CD14-positive monocyte (primary cell): ENCODE results near the gene MTARC2. TPM values are rescaled to one million over a fixed set of nuclear protein-coding genes. Genes with fewer than 3 reads are reported as not detected.

Experiments
- DNase-seq, 3 donors: peaks; one replicate each; pipeline ENCODE4 v3.0.0-alpha.2; 2011 to 2022
- H2AFZ ChIP-seq: 2 replicates; pipeline ENCODE4 v1.6.0; 2012; ENCODE audit warnings: mild to moderate bottlenecking, low read depth, low read length, inconsistent platforms; ENCODE audit not compliant: insufficient read depth, poor library complexity, severe bottlenecking
- H3K27ac ChIP-seq, 2 donors: 1 replicate in 1 of 2; 2 replicates in 1 of 2; pipeline ENCODE4 v1.5.1; 2012 to 2013; ENCODE audit warnings: low read length in 2 of 2, control low read depth in 1 of 2, inconsistent platforms in 1 of 2, low read depth in 1 of 2, mild to moderate bottlenecking in 1 of 2
- H3K27me3 ChIP-seq, 2 donors: one replicate each; pipeline versions ENCODE4 v1.6.0 to v1.6.1; 2011 to 2013; ENCODE audit warnings: low read length in 2 of 2; ENCODE audit not compliant: control insufficient read depth in 2 of 2, insufficient read depth in 2 of 2
- H3K36me3 ChIP-seq, 2 donors: replicated peaks in 1 of 2; 1 replicate in 1 of 2; 2 replicates in 1 of 2; pipeline versions ENCODE4 v1.5.1 to v1.6.1; 2012 to 2013; ENCODE audit warnings: low read length in 2 of 2, control low read depth in 1 of 2, inconsistent platforms in 1 of 2, mild to moderate bottlenecking in 1 of 2; ENCODE audit not compliant: insufficient read depth in 2 of 2, control insufficient read depth in 1 of 2
- H3K4me1 ChIP-seq, 2 donors: 1 replicate in 1 of 2; 2 replicates in 1 of 2; pipeline versions ENCODE4 v1.5.1 to v1.6.1; 2012 to 2013; ENCODE audit warnings: low read length in 2 of 2, control low read depth in 1 of 2, inconsistent platforms in 1 of 2, mild to moderate bottlenecking in 1 of 2, moderate library complexity in 1 of 2; ENCODE audit not compliant: insufficient read depth in 2 of 2, control insufficient read depth in 1 of 2
- H3K4me2 ChIP-seq: replicated peaks from 2 replicates; pipeline ENCODE3; 2012; ENCODE audit warnings: low read length, moderate library complexity, mild to moderate bottlenecking; ENCODE audit not compliant: poor library complexity, severe bottlenecking; ENCODE audit errors: extremely low read depth
- H3K4me3 ChIP-seq, 3 experiments: fragments of 200-600 bp in 1 of 3; sonication (generic) in 1 of 3; replicated peaks in 1 of 3; 1 replicate in 2 of 3; 2 replicates in 1 of 3; pipeline ENCODE4 v1.5.1; 2011 to 2013; ENCODE audit warnings: low read length in 3 of 3, mild to moderate bottlenecking in 3 of 3, control low read depth in 2 of 3, low read depth in 2 of 3, inconsistent platforms in 1 of 3, moderate library complexity in 1 of 3
- H3K79me2 ChIP-seq: 2 replicates; pipeline ENCODE4 v1.6.0; 2012; ENCODE audit warnings: mild to moderate bottlenecking, control low read depth, inconsistent platforms, low read length, moderate library complexity; ENCODE audit not compliant: insufficient read depth
- H3K9ac ChIP-seq: 2 replicates; pipeline ENCODE4 v1.6.0; 2017; ENCODE audit warnings: low read length, mild to moderate bottlenecking; ENCODE audit not compliant: insufficient read depth, poor library complexity, severe bottlenecking
- H3K9me3 ChIP-seq, 2 donors: replicated peaks in 1 of 2; 1 replicate in 1 of 2; 2 replicates in 1 of 2; pipeline versions ENCODE4 v1.5.1 to v1.6.1; 2012 to 2013; ENCODE audit warnings: low read length in 2 of 2, control low read depth in 1 of 2; ENCODE audit not compliant: control insufficient read depth in 1 of 2, insufficient read depth in 1 of 2
- H4K20me1 ChIP-seq: 2 replicates; pipeline ENCODE4 v1.6.0; 2012; ENCODE audit warnings: mild to moderate bottlenecking, low read length, control low read depth, moderate library complexity; ENCODE audit not compliant: insufficient read depth
- H3K27ac Mint-ChIP-seq, 7 donors: one replicate each; pipeline ENCODE4 v1.8.0; 2020; ENCODE audit warnings: mild to moderate bottlenecking in 7 of 7, mixed read lengths in 7 of 7, moderate library complexity in 6 of 7, inconsistent platforms in 2 of 7
- H3K27me3 Mint-ChIP-seq, 3 donors: one replicate each; pipeline ENCODE4 v1.8.0; 2021 to 2022; ENCODE audit warnings: low read depth in 3 of 3, mild to moderate bottlenecking in 3 of 3, mixed read lengths in 3 of 3, moderate library complexity in 3 of 3, inconsistent platforms in 1 of 3
- H3K36me3 Mint-ChIP-seq, 2 donors: one replicate each; pipeline ENCODE4 v1.8.0; 2020; ENCODE audit warnings: mixed read lengths in 2 of 2, inconsistent platforms in 1 of 2, mild to moderate bottlenecking in 1 of 2
- H3K4me1 Mint-ChIP-seq: one replicate; pipeline ENCODE4 v1.8.0; 2020; ENCODE audit warnings: mild to moderate bottlenecking, mixed read lengths
- H3K4me3 Mint-ChIP-seq, 2 donors: one replicate each; pipeline ENCODE4 v1.8.0; 2020; ENCODE audit warnings: mild to moderate bottlenecking in 2 of 2, mixed read lengths in 2 of 2, moderate library complexity in 1 of 2
- H3K9me3 Mint-ChIP-seq, 7 donors: one replicate each; pipeline ENCODE4 v1.8.0; 2020 to 2022; ENCODE audit warnings: mixed read lengths in 7 of 7, mild to moderate bottlenecking in 6 of 7, moderate library complexity in 6 of 7, inconsistent platforms in 2 of 7
- CTCF ChIP-seq: fragments of 200-600 bp; IDR thresholded peaks from one replicate; pipeline ENCODE4 v1.8.0; 2022; ENCODE audit warnings: antibody characterized with exemption, mild to moderate bottlenecking
- WGBS: methylation state at CpG from one replicate; pipeline ENCODE4 v1.1.5; 2013; ENCODE audit warnings: missing lambda C conversion rate; ENCODE audit not compliant: insufficient coverage; 5-methylcytosine and 5-hydroxymethylcytosine counted together
- intact Hi-C, 2 donors: fragments of 100-400 bp; cut with micrococcal nuclease; formaldehyde crosslinking; loops; one replicate each; pipeline versions ENCODE4 v1.15.0 to v1.15.1; 2023
- polyA plus RNA-seq, 3 donors: library from polyadenylated mRNA; depleted of rRNA in 1 of 3; unstranded in 2 of 3; stranded (reverse) in 1 of 3; fragments of 300-500 nt in 2 of 3; fragments of >200 nt in 1 of 3; fragmentation: Illumina TruSeq in 2 of 3; gene quantifications; 1 replicate in 2 of 3; 2 replicates in 1 of 3; pipeline ENCODE4 v1.2.3, GENCODE V29; 2012 to 2021

MTARC2 gene
- polyA plus RNA-seq, 3 donors, result 0.29 to 0.81 (median 0.56) TPM

GRCh38 chr1:220730486-220730885 lies 17.6 kb upstream of the MTARC2 start:
- no peak overlapping the region for H2AFZ ChIP-seq
- intact Hi-C loops, result loop anchor here in 1 of 2 donors (5.0 kb wide), 1 partner anchor 38 kb away; the partner anchor contains the start of gene C1orf115
- Mint-ChIP-seq H3K36me3 (peaks cover 0 to 2% of the 10 kb centered on the region in 2 donors), H3K9me3 (peaks cover 0 to 4% (median 0%) of the 10 kb centered on the region in 7 donors), H3K27ac (peak overlapping the region in 3 of 7 donors; percentile 39 to 86 (median 47)), H3K4me3 (no peak overlapping the region), H3K27me3 (peaks cover 0 to 4% (median 2%) of the 10 kb centered on the region in 3 donors), H3K4me1 (peaks cover 31% of the 10 kb centered on the region)
- no peaks in the 10 kb centered on the region for H3K36me3 ChIP-seq
- no peaks in the 10 kb centered on the region for H3K9me3 ChIP-seq
- H3K4me1 ChIP-seq, result peaks cover 25 to 29% of the 10 kb centered on the region in 2 donors
- no peaks in the 10 kb centered on the region for H3K79me2 ChIP-seq
- H3K9ac ChIP-seq, result no peak overlapping the region
- no peaks in the 10 kb centered on the region for H4K20me1 ChIP-seq
- peak in 2 of 3 donors; percentile 45 to 53 for DNase-seq
- no peaks in the 10 kb centered on the region for H3K27me3 ChIP-seq
- H3K4me3 ChIP-seq, result no peak overlapping the region
- no peak overlapping the region for H3K4me2 ChIP-seq
- no peak overlapping the region for H3K27ac ChIP-seq
- TF ChIP-seq CTCF, result no peak
- WGBS, result no CpG with 5 or more reads among the region's 2 CpGs

- no peaks in the 10 kb centered on the region for H4K20me1 ChIP-seq
- H3K27me3 ChIP-seq, result no peaks in the 10 kb centered on the region
- H3K4me1 Mint-ChIP-seq, result peaks cover 31% of the 10 kb centered on the region
- H3K4me2 ChIP-seq, result no peak overlapping the region
- no peaks in the 10 kb centered on the region for H3K9me3 ChIP-seq
- intact Hi-C loops, result loop anchor here in 1 of 2 donors (5.0 kb wide), 1 partner anchor 40 kb away; the partner anchor contains the start of gene C1orf115
- H3K36me3 ChIP-seq, result no peaks in the 10 kb centered on the region
- H3K4me3 Mint-ChIP-seq, result peak overlapping the region in 1 of 2 donors; percentile 65
- peak overlapping the region; percentile 2 for H2AFZ ChIP-seq
- peaks cover 0 to 2% of the 10 kb centered on the region in 2 donors for H3K36me3 Mint-ChIP-seq
- no peak for TF ChIP-seq CTCF
- H3K9me3 Mint-ChIP-seq, result peaks cover 0 to 2% (median 0%) of the 10 kb centered on the region in 7 donors
- H3K27ac Mint-ChIP-seq, result peak overlapping the region in 5 of 7 donors; percentile 58 to 90 (median 78)
- H3K9ac ChIP-seq, result no peak overlapping the region
- WGBS, result 25% methylated on average over 1 of the region's 3 CpGs
- DNase-seq, result no peak
- H3K4me1 ChIP-seq, result peaks cover 25 to 29% of the 10 kb centered on the region in 2 donors
- no peaks in the 10 kb centered on the region for H3K79me2 ChIP-seq
- H3K27me3 Mint-ChIP-seq, result peaks cover 0 to 7% (median 0%) of the 10 kb centered on the region in 3 donors
- no peak overlapping the region for H3K27ac ChIP-seq
- H3K4me3 ChIP-seq, result no peak overlapping the region
Observed at GRCh38 chr1:220732137-220732536, 16.0 kb upstream of the MTARC2 start.
